OCI-LY7 (cell line): ENCODE results near the gene CEACAM18.

ENCODE experiments used
- CTCF ChIP-seq: fragments of 200-600 bp; sonication (generic); conservative IDR thresholded peaks from 2 replicates; pipeline ENCODE4 v1.5.1; 2014; ENCODE audit warnings: mild to moderate bottlenecking, antibody characterized with exemption, low read length, moderate library complexity, mixed read lengths
- EZH2phosphoT487 ChIP-seq: fragments of 200-600 bp; sonication (generic); IDR thresholded peaks from 2 replicates; pipeline ENCODE4 v1.6.1; 2018; ENCODE audit warnings: low read depth, borderline replicate concordance, mild to moderate bottlenecking, mixed run types, antibody characterized with exemption, low read length, moderate library complexity, mixed read lengths

GRCh38 chr19:51470966-51471365 is 7.4 kb upstream of the CEACAM18 start:
- TF ChIP-seq CTCF (no peak), EZH2phosphoT487 (no peak)
